PC-3 (cell line): ENCODE measurements around the gene AP3B1. TPM values are rescaled to one million over a fixed set of nuclear protein-coding genes. Genes with fewer than 3 reads are reported as not detected.

Source experiments
- ATAC-seq: fragments of 200-7000 bp; cut with Tn5 transposase; 2 replicates; pipeline ENCODE4 v1.9.1; 2020; ENCODE audit warnings: mild to moderate bottlenecking, moderate library complexity
- BruUV-seq: library from RNA; stranded (reverse); fragments of 400-500 nt; replicated peaks from 2 replicates; lab custom pipeline; 2021; lab: Mats Ljungman, UMichigan
- CTCF ChIA-PET: fragments of 300-600 bp; sonication (Branson Sonifier 250); formaldehyde crosslinking; loops from one replicate; lab custom pipeline; 2022; ENCODE audit warnings: antibody characterized with exemption; lab: Charles Lee
- POLR2A ChIA-PET: fragments of 300-600 bp; sonication (Branson Sonifier 250); formaldehyde crosslinking; loops from one replicate; lab custom pipeline; 2022; ENCODE audit warnings: antibody characterized with exemption; ENCODE audit not compliant: unreplicated experiment; lab: Charles Lee
- DNase-seq: peaks from one replicate; pipeline ENCODE4 v3.0.0-alpha.2; 2015
- H2AFZ ChIP-seq: fragments of 300-600 bp; sonication (generic); 2 replicates; pipeline ENCODE4 v1.6.0; 2016; ENCODE audit warnings: antibody characterized with exemption, low read length
- H3F3A ChIP-seq: fragments of 300-600 bp; sonication (generic); one replicate; pipeline ENCODE4 v1.6.0; 2017; ENCODE audit warnings: antibody characterized with exemption, low read length, control low read depth, mild to moderate bottlenecking; ENCODE audit not compliant: unreplicated experiment
- H3K27ac ChIP-seq: fragments of 300-600 bp; sonication (generic); 2 replicates; pipeline ENCODE4 v1.5.1; 2016; ENCODE audit warnings: mild to moderate bottlenecking, low read length
- H3K27me3 ChIP-seq: fragments of 300-600 bp; sonication (generic); 2 replicates; pipeline ENCODE4 v1.6.1; 2016; ENCODE audit warnings: low read length, mixed read lengths
- H3K36me3 ChIP-seq: fragments of 300-600 bp; sonication (generic); 2 replicates; pipeline ENCODE4 v1.6.1; 2016; ENCODE audit warnings: low read depth, mixed run types, low read length, mixed read lengths
- H3K4me1 ChIP-seq: fragments of 300-600 bp; sonication (generic); 2 replicates; pipeline ENCODE4 v1.5.1; 2016; ENCODE audit warnings: low read length; ENCODE audit not compliant: insufficient read depth
- H3K4me2 ChIP-seq: fragments of 300-600 bp; sonication (generic); 2 replicates; pipeline ENCODE4 v1.6.0; 2016; ENCODE audit warnings: low read length
- H3K4me3 ChIP-seq: fragments of 300-600 bp; sonication (generic); 2 replicates; pipeline ENCODE4 v1.5.1; 2016; ENCODE audit warnings: mild to moderate bottlenecking, low read length, mixed read lengths
- H3K79me2 ChIP-seq: fragments of 300-600 bp; sonication (generic); 2 replicates; pipeline ENCODE4 v1.6.1; 2017; ENCODE audit warnings: low read length, mixed read lengths
- H3K9ac ChIP-seq: fragments of 300-600 bp; sonication (generic); 2 replicates; pipeline ENCODE4 v1.6.0; 2016; ENCODE audit warnings: mild to moderate bottlenecking, low read length
- H3K9me2 ChIP-seq: fragments of 300-600 bp; sonication (generic); replicated peaks from 2 replicates; pipeline ENCODE4 v1.6.1; 2016; ENCODE audit warnings: mixed run types, low read length, mixed read lengths
- H3K9me3 ChIP-seq: fragments of 300-600 bp; sonication (generic); 2 replicates; pipeline ENCODE4 v1.6.1; 2016; ENCODE audit warnings: low read length, mixed read lengths
- H4K20me1 ChIP-seq: fragments of 300-600 bp; sonication (generic); 2 replicates; pipeline ENCODE4 v1.6.1; 2016; ENCODE audit warnings: low read length, mixed read lengths
- EZH2 ChIP-seq: fragments of 300-600 bp; sonication (generic); IDR thresholded peaks from one replicate; pipeline ENCODE4 v1.6.1; 2017; ENCODE audit warnings: antibody characterized with exemption, mild to moderate bottlenecking, low read length; ENCODE audit not compliant: unreplicated experiment
- EZH2phosphoT487 ChIP-seq: fragments of 300-600 bp; sonication (generic); IDR thresholded peaks from 2 replicates; pipeline ENCODE4 v1.6.1; 2018; ENCODE audit warnings: mild to moderate bottlenecking, antibody characterized with exemption, low read length, borderline replicate concordance
- intact Hi-C: fragments of 100-400 bp; cut with micrococcal nuclease; formaldehyde crosslinking; loops from 2 replicates; pipeline ENCODE4 v1.9.0; 2023
- total RNA-seq: library from RNA; depleted of rRNA; stranded (reverse); fragments of >200 nt; gene quantifications from 2 replicates; pipeline ENCODE4 v1.2.3, GENCODE V29; 2014
- TF ChIP-seq, protein P1 (sequence below): fragments of 300-600 bp; sonication (generic); conservative IDR thresholded peaks from 2 replicates; pipeline ENCODE4 v1.5.1; 2017; ENCODE audit warnings: antibody characterized with exemption, low read depth, mild to moderate bottlenecking, low read length

The AP3B1 gene
- total RNA-seq, 1 experiment from 2014 or later = 25.7 TPM

DNA sequence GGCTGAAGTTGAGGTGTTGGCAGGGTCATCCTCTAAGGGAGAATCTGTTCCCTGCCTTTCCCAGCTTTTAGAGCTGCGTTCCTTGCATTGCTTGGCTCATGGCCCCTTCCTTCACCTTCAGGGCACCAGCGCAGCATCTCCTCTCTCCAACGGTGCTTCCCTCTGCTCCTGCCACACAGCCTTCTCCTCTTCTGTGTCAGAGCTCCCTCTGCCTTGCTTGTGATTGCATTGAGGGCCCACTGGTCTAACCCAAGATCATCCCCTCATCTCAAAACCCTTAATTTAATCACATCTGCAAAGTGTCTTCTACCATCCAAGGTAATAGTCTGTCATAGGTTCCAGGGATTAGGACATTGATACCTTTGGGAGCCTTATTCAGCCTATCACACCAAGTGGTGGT, 312.7 kb downstream of the AP3B1 start:
- Histone ChIP-seq H2AFZ (no peak overlapping the region), H4K20me1 (no peaks in the 10 kb centered on the region), H3K79me2 (no peaks in the 10 kb centered on the region), H3K27me3 (no peaks in the 10 kb centered on the region), H3K27ac (no peak overlapping the region), H3K36me3 (no peaks in the 10 kb centered on the region), H3K9me3 (no peaks in the 10 kb centered on the region), H3K9me2 (no peaks in the 10 kb centered on the region), H3K9ac (no peak overlapping the region), H3K4me3 (no peak overlapping the region), H3K4me2 (no peak overlapping the region), H3K4me1 (no peaks in the 10 kb centered on the region), H3F3A (no peaks in the 10 kb centered on the region)
- TF ChIP-seq, protein P1, sequence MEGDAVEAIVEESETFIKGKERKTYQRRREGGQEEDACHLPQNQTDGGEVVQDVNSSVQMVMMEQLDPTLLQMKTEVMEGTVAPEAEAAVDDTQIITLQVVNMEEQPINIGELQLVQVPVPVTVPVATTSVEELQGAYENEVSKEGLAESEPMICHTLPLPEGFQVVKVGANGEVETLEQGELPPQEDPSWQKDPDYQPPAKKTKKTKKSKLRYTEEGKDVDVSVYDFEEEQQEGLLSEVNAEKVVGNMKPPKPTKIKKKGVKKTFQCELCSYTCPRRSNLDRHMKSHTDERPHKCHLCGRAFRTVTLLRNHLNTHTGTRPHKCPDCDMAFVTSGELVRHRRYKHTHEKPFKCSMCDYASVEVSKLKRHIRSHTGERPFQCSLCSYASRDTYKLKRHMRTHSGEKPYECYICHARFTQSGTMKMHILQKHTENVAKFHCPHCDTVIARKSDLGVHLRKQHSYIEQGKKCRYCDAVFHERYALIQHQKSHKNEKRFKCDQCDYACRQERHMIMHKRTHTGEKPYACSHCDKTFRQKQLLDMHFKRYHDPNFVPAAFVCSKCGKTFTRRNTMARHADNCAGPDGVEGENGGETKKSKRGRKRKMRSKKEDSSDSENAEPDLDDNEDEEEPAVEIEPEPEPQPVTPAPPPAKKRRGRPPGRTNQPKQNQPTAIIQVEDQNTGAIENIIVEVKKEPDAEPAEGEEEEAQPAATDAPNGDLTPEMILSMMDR = 0 out of 2 replicates have a peak, but pooled peaks have one; percentile 10
- no peak for TF ChIP-seq EZH2
- DNase-seq (no peak), ATAC-seq (no peak)
- intact Hi-C loops = no loop called here
- CTCF ChIA-PET = no interaction called here
- POLR2A ChIA-PET = no interaction called here
- BruUV-seq = no TSS peak

DNA sequence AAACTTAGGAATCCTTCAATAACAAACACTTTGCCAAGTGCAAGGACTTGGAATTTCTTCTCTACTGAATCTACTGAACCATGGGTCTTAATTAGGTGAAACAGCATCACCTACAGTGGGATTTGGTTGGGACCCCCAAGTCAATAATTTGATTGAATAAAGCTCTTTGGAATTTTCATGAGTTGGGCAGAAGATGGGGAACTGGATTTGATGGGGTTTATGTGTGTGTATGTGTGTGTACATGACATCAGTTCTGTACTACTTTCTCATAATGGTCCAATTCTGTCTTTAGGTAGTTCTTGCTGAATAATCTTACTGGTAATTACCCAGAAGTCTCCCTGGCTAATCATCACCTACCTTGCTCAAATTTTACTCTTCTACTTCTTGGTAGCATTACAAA, 319.9 kb downstream of the AP3B1 start:
- no peak overlapping the region for H3K9ac ChIP-seq
- no peaks in the 10 kb centered on the region for H3K9me2 ChIP-seq
- no peak overlapping the region for H3K4me3 ChIP-seq
- no peak overlapping the region for H2AFZ ChIP-seq
- intact Hi-C loops = no loop called here
- no peaks in the 10 kb centered on the region for H3K27me3 ChIP-seq
- no peaks in the 10 kb centered on the region for H4K20me1 ChIP-seq
- TF ChIP-seq EZH2 (no peak), EZH2phosphoT487 (no peak)
- TF ChIP-seq, protein P1 = no peak
- no peak overlapping the region for H3K4me2 ChIP-seq
- ChIA-PET POLR2A (no interaction called here), CTCF (no interaction called here)
- H3K27ac ChIP-seq = no peak overlapping the region
- no peaks in the 10 kb centered on the region for H3K4me1 ChIP-seq
- no peaks in the 10 kb centered on the region for H3F3A ChIP-seq
- no TSS peak for BruUV-seq
- no peaks in the 10 kb centered on the region for H3K36me3 ChIP-seq
- H3K79me2 ChIP-seq = no peaks in the 10 kb centered on the region
- ATAC-seq (no peak), DNase-seq (no peak)
- no peaks in the 10 kb centered on the region for H3K9me3 ChIP-seq

DNA sequence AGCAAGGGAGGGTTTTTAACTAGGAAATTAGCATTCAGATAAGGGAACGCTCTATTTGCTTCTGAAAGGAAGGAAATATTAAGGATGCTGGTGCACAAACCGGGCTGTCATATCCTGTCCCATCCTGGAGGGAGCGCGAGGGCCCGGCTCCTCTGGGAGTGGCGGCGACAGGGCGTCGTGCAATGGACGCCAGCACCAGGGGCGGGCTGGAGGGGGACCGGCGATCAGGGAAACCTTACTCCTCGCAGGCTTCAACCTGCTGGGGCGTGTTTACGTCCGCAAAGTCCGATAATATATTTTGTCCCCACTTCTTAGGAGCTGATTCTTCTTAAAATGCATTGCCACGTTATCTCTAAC, 321.3 kb downstream of the AP3B1 start:
- TF ChIP-seq EZH2phosphoT487 (no peak), EZH2 (no peak)
- TF ChIP-seq, protein P1 = no peak
- Histone ChIP-seq H3K9ac (no peak overlapping the region), H3K9me2 (no peaks in the 10 kb centered on the region), H3K79me2 (no peaks in the 10 kb centered on the region), H3K27me3 (no peaks in the 10 kb centered on the region), H3F3A (no peaks in the 10 kb centered on the region), H3K36me3 (no peaks in the 10 kb centered on the region), H3K9me3 (no peaks in the 10 kb centered on the region), H3K4me3 (no peak overlapping the region), H3K4me2 (no peak overlapping the region), H2AFZ (no peak overlapping the region), H3K4me1 (no peaks in the 10 kb centered on the region), H3K27ac (no peak overlapping the region), H4K20me1 (no peaks in the 10 kb centered on the region)
- DNase-seq (no peak), ATAC-seq (no peak)
- no TSS peak for BruUV-seq
- intact Hi-C loops = no loop called here
- POLR2A ChIA-PET = no interaction called here
- CTCF ChIA-PET = no interaction called here
